Myometrial cell (primary cell): ENCODE data around the gene ZNF766. TPM values are rescaled to one million over a fixed set of nuclear protein-coding genes. Genes with fewer than 3 reads are reported as not detected.

ENCODE experiments used
- total RNA-seq: library from RNA; depleted of rRNA; stranded (reverse); fragments of >200 nt; gene quantifications from 2 replicates; pipeline ENCODE4 v1.2.3, GENCODE V29; 2015

Gene ZNF766
- total RNA-seq, result 7.1 and 9.2 TPM in 2 replicates

DNA sequence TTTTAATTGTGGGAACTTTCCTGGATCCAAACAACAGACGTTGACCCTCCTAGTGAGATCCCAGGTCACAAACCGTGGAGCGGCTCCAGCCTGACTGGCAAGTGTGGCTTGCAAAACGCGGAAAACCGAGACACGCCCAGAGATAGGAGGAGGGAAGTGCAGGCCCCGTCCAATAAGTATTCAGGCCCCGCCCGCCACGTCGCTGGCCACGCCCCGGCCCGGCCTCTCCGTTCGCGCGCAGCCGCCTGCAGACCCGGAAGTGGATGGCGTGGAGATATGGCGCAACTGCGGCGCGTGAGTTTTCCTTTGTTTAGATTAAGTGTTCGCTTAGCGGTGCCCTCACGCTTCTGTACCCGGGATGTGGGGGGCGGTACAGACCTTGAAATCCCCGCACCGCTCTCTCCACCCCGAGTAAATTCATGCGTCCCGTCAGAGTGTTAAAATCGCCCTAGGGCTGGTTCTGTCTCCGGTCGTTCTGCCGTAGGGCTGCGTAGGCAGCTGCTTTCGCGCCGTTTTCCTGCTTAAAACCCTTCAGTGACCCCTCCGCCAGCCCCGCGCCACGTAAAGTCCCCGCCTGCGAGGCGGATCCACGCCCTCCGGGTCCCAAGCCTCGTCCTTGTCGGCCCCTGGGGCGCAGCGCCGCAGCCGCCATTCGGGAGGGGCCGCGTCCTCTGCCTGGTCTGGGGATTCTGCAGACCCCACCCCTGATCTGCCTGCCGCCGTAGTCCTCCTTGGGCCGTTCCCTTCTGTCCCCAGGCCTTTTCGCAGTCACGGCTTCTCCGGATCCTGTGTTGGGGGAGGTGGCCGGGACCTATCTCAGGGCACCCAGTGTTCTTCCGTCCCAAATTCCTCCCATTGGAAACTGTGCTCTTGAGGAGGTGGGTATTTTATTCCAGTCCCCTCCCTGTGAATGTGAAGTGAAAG lies at the start of gene ZNF766:
Gene ZNF766, plus strand, starts transcription at position 250 of the 924 bp plus-strand sequence. Its CDS starts 27 bp downstream, at position 277.

DNA sequence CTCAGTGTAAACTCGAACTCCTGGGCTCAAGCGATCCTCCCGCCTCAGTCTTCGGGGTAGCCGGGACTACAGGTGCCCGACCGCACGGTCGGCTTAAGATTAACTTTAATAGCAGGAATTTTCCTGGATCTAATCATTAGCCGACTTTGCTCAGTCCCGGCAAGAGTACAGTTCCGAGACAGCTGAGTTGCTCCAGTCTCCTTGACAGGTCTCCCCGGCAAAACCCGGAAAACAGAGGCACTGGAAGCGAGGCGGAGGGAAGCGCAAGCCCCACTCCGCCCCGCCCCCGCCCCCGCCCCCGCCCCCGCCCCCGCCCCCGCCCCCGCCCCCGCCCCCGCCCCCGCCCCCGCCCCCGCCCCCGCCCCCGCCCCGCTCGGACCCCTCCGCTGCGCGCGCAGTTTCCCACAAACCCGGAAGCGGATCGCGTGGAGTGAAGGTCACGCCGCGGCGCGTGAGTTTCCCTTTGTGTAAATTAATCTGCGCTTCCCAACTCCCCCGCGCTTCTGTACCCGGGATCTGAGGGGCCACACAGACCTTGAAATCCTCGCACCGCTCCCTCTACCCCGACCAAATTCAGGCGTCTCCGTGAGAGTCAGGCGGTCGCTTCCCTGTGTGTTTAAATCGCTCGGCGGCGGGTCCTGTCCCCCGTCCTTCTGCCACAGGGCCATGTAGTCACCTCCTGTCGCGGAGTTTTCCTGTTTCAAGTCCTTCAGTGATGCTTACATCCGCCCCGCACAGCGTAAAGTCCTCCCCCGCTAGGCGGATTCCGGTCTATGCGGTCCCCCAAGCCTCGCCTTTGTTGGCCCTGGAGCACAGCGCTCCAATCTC lies 27.6 kb downstream of the ZNF766 start, which contains the start of gene ZNF480:
Gene ZNF480, plus strand, starts transcription at position 397 of the 828 bp plus-strand sequence. CDS start 3,244 bp downstream, outside the sequence.

DNA sequence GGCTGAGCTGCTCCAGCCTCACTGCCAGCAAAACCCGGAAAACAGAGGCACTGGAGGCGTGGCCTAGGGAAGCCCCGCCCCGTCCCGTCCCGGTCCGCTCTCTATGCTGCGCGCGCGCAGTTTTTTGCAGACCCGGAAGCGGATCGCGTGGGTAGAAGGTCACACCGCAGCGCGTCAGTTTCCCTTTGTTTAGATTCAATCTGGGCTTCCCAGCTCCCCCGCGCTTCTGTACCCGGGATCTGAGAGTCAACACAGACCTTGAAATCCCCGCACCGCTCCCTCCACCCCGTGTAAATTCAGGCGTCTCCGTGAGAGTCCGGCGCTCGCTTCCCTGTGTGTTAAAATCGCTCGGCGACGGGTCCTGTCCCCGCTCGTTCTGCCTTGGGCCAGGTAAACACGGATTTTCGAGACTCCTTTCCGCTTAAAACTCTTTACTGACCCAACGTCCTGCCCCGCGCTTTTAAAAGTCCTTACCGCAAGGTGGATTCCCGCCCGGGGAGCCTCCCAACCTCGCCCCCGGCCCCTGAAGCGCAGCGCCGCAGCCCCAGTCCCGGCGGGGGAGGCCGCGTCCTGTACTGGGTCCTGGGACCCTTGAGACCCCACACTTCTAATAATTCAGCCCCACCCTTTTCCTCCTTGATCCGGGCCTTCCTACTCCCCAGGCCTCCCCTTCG lies 66.9 kb downstream of the ZNF766 start, which contains the start of gene ZNF610:
Gene ZNF610, plus strand, starts transcription at position 127 of the 674 bp plus-strand sequence. CDS start 12,930 bp downstream, outside the sequence.

Other genes starting within 250 kb of the ZNF766 start
- 5.5 and 5.7 TPM in 2 replicates for gene ZNF614, start 241.2 kb upstream of the ZNF766 start, total RNA-seq
- gene ZNF432, start 220.7 kb upstream of the ZNF766 start, total RNA-seq, result 4.0 and 4.1 TPM in 2 replicates
- gene ZNF841, start 173.8 kb upstream of the ZNF766 start, total RNA-seq, result 5.5 and 8.3 TPM in 2 replicates
- 4.6 and 6.1 TPM in 2 replicates for gene ZNF616, start 129.6 kb upstream of the ZNF766 start, total RNA-seq
- 2.8 and 5.8 TPM in 2 replicates for gene ZNF836, start 98.0 kb upstream of the ZNF766 start, total RNA-seq
- 208 and 312 TPM in 2 replicates for gene PPP2R1A, start 79.5 kb upstream of the ZNF766 start, total RNA-seq
- 2.1 and 2.6 TPM in 2 replicates for gene ZNF480, start 27.6 kb downstream of the ZNF766 start, total RNA-seq
- gene ZNF610, start 66.7 kb downstream of the ZNF766 start, total RNA-seq, result 1.2 and 2.9 TPM in 2 replicates
- gene ZNF880, start 100.3 kb downstream of the ZNF766 start, total RNA-seq, result 18.7 and 23.0 TPM in 2 replicates
- gene ZNF528, start 128.3 kb downstream of the ZNF766 start, total RNA-seq, result 13.3 and 16.7 TPM in 2 replicates
- not detected in 2 replicates for gene ZNF534, start 159.6 kb downstream of the ZNF766 start, total RNA-seq
- gene ZNF578, start 184.0 kb downstream of the ZNF766 start, total RNA-seq, result 0.58 and 1.6 TPM in 2 replicates